Ureter (tissue), 1 donor: ENCODE results near the gene DSCAML1. TPM values are rescaled to one million over a fixed set of nuclear protein-coding genes. Genes with fewer than 3 reads are reported as not detected.

ENCODE experiments used
- DNase-seq: peaks from one replicate; pipeline ENCODE4 v3.0.0-alpha.2; 2020; ENCODE audit warnings: low spot score
- total RNA-seq: library from RNA; stranded (reverse); gene quantifications from one replicate; pipeline ENCODE4 v1.2.4, GENCODE V29; 2023
- donor health status: DM: yes; HTN: yes; CAD: no.

Gene DSCAML1
- total RNA-seq, 1 donor from 2014 or later: 0.81 TPM

GRCh38 chr11:117725048-117725734 lies 71.8 kb downstream of the DSCAML1 start:
- no peak for DNase-seq

DNA sequence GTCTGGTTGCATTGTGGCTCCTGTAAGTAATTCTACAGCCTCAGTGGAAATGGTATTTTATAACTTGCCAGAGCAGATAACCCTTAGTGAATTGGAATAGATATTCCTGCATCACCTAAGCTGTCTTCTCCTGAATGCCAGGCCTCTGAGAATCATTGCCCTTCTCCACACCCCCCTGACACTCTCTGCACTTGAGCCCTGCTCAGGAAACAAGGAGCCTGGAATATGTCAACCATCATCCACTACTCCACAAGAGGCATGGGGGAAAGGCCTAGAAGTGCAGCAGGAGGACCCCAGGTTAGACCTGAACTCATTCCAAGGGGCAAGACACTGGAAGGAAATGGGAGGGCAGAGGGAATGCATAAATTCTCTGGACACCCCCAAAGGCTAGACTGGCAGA lies 72.4 kb downstream of the DSCAML1 start:
- no peak for DNase-seq

- DNase-seq: no peak
Observed at GRCh38 chr11:117724104-117724503, 72.9 kb downstream of the DSCAML1 start.

GRCh38 chr11:117723277-117724024 lies 73.6 kb downstream of the DSCAML1 start:
- no peak for DNase-seq

DNA sequence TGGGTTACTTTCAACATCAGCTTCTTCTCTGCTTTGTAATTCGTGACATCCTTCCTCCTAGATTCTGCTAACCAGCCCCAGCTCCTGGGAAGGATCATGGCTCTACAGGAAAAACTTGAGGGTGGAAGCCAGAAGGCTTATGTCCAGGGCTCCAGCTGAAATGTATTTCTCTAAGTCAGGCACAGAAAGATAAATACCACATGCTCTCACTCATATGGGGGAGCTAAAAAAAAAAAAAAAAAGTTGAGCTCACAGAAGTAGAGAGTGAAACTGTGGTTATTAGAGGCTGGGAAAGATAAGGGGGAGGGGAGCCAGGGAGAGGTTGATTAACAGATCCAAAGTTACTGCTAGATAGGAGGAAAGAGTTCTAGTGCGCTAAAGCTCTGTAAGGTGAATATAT lies 74.9 kb downstream of the DSCAML1 start:
- DNase-seq: no peak

DNA sequence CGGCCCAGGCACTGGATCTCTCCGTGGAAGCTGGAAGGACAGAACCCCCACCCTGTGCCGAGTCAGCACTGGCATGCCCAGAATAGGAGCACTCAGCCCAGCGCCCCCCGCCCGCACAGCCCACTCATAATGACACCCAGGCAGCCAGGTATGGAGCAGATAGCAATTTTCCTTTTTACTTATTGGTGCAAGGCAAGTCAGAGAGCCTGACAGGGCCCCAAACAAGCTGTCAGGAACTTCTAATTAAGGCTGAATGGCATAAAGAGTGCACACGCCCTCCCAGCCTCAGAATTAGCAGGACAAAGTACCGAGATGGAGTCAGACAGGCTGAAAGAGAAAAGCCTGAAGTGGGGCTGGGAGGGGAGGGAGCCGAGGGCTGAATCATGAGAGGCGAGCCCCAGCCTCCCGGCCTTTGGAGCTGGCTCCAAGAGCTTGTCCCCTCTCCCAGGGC lies 76.9 kb downstream of the DSCAML1 start:
- DNase-seq: no peak

DNA sequence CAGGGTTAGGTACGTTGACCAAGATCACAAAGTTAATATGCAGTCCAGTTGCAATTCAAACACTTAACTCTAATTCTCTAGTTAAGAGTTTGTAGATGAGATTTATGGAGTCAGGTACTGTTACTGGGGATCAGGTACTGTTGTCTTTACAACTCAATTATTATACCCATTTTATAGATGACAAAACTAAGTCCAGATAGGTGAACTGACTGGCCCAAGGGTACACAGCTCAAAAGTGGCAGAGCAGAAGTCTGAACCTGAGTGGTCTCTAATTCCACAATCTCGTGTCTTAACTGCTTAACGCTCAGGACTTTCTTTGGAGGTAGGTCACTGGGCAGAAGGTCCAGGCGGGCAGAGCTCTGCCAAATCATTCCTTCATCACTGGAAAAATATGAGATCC lies 77.5 kb downstream of the DSCAML1 start:
- no peak for DNase-seq

- DNase-seq: peak; percentile 55
Observed at GRCh38 chr11:117717485-117718314, 79.3 kb downstream of the DSCAML1 start.

GRCh38 chr11:117716521-117717440 lies 80.2 kb downstream of the DSCAML1 start:
- no peak for DNase-seq

- DNase-seq: no peak
Observed at GRCh38 chr11:117715801-117716200, 81.2 kb downstream of the DSCAML1 start.

- no peak for DNase-seq
Observed at GRCh38 chr11:117713538-117713991, 83.5 kb downstream of the DSCAML1 start.

GRCh38 chr11:117712530-117712929 lies 84.5 kb downstream of the DSCAML1 start:
- DNase-seq: no peak

- no peak for DNase-seq
Observed at GRCh38 chr11:117711331-117711730, 85.7 kb downstream of the DSCAML1 start.

DNA sequence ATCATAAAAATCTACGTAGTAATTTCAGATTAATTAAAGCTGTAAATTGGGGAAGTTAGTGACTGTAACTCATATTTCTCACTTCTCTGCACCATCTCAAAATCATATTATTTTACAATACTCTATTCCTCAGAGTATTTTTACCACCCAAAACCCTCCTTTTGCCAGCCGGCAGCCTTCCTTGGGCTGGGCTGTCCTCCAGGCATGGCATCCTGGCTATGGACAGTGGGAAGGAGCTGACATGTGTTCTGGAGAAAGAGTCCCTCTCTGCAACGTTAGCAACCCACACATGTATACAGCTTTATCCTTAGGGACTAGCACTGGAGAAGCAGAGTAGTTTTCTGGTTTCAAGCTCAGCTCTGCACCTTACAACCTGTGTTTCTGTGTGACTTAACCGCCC lies 86.8 kb downstream of the DSCAML1 start:
- DNase-seq: no peak

- DNase-seq: no peak
Observed at GRCh38 chr11:117706322-117706814, 90.6 kb downstream of the DSCAML1 start.

GRCh38 chr11:117705866-117706265 lies 91.2 kb downstream of the DSCAML1 start:
- no peak for DNase-seq

DNA sequence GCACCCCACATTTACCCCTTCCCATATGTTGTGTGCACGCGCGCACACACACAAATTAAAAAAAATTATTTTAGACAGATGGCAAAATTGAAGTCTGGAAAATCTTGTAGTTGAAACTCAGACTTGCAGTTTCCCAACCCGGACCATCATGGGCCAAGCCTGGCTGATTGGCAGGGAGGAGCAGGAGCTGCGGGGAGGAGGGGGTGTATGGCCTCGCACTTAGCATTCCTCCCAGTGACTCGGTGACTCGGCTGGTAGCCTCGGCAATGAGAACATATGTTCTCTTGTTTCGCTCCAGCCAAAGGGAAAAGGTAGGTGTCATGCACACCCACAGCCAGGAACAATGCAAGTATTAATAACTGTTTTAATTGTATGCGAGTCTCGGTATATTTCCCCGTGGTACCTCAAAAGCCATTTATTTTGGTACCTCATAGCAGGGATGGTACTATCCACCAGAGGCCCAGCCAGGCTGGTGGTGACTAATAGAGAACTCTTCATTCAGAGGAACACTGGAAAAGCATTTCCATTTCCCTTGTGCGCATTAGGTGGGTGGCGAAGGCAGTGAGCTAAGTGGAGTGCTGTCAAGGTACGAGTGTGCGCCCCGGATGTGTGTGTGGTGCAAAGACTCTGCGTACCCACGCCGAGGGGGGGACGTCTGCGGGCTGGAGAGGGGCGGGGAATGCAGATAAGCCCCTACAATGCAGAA lies 92.5 kb downstream of the DSCAML1 start:
- no peak for DNase-seq

- no peak for DNase-seq
Observed at GRCh38 chr11:117702946-117703598, 93.9 kb downstream of the DSCAML1 start.

DNA sequence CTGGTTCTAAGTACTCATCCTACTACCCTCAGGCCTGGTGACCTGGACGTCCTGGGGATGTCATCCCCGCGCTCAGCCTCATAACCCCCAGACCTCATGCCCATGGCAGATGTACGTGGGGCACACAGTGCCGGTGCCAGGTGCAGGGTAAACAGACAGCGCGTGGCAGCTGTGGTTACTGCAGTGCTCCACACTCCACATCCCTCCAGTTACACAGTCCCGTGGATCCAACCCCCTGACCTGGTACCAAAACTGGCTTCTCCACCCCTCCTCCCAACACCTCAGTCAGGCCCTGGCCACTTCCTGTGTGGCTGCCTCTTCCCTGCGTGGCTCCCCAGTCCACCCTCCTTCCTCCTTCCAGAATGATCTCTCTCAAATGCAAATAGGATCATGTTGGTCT lies 95.2 kb downstream of the DSCAML1 start:
- DNase-seq: no peak

DNA sequence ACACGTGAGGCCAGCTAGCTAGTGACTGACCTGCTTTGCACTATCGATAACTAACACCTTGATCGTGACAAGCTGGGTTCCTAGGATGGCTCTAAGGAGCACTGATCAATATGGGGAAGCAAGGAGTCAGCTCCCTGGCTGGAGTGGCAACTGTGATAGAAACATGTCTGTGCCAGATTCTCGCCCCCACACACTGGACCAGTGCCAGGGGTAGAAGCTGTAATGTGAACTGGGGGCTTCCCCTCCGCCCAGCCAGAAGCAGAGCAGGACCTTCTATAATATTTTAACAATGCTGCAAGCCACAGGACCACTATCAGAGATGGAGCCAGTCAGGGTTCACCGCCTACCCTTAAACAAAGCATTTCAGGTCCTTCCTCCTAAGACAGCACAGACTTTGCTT lies 96.5 kb downstream of the DSCAML1 start:
- DNase-seq: no peak
